Nephron progenitor cell (in vitro differentiated cells): ENCODE data around the gene IKBKE.

Experiments used
- DNase-seq: peaks from one replicate; pipeline ENCODE4 v3.0.0; 2021
- H3K27ac Mint-ChIP-seq: 2 replicates; pipeline ENCODE4 v1.8.0; 2021; ENCODE audit warnings: mild to moderate bottlenecking, moderate library complexity, mixed read lengths
- H3K27me3 Mint-ChIP-seq: 2 replicates; pipeline ENCODE4 v1.8.0; 2021; ENCODE audit warnings: mild to moderate bottlenecking, low read depth, mixed read lengths; ENCODE audit not compliant: poor library complexity
- H3K36me3 Mint-ChIP-seq: 2 replicates; pipeline ENCODE4 v1.8.0; 2021; ENCODE audit warnings: low read depth, mixed read lengths
- H3K4me1 Mint-ChIP-seq: 2 replicates; pipeline ENCODE4 v1.8.0; 2021; ENCODE audit warnings: mixed read lengths
- H3K4me3 Mint-ChIP-seq: 2 replicates; pipeline ENCODE4 v1.8.0; 2021; ENCODE audit warnings: mild to moderate bottlenecking, moderate library complexity, mixed read lengths
- H3K9me3 Mint-ChIP-seq: 2 replicates; pipeline ENCODE4 v1.8.0; 2021; ENCODE audit warnings: mild to moderate bottlenecking, moderate library complexity, mixed read lengths
- CTCF ChIP-seq: fragments of 200-600 bp; sonication (generic); IDR thresholded peaks from 2 replicates; pipeline ENCODE4 v1.5.0; 2021; ENCODE audit warnings: antibody characterized with exemption

The IKBKE gene

GRCh38 chr1:206430031-206430983 lies 40.0 kb upstream of the IKBKE start:
- Mint-ChIP-seq H3K4me3 (no peak overlapping the region), H3K4me1 (no peaks in the 10 kb centered on the region), H3K27ac (no peak overlapping the region), H3K27me3 (no peaks in the 10 kb centered on the region), H3K9me3 (no peaks in the 10 kb centered on the region), H3K36me3 (peaks cover 49% of the 10 kb centered on the region)
- TF ChIP-seq CTCF, result no peak
- no peak for DNase-seq

GRCh38 chr1:206435445-206435844 lies 34.8 kb upstream of the IKBKE start:
- TF ChIP-seq CTCF, result no peak
- no peak overlapping the region for H3K4me3 Mint-ChIP-seq
- H3K9me3 Mint-ChIP-seq, result no peaks in the 10 kb centered on the region
- no peaks in the 10 kb centered on the region for H3K27me3 Mint-ChIP-seq
- H3K27ac Mint-ChIP-seq, result no peak overlapping the region
- DNase-seq, result no peak
- no peaks in the 10 kb centered on the region for H3K4me1 Mint-ChIP-seq
- H3K36me3 Mint-ChIP-seq, result peaks cover 72% of the 10 kb centered on the region

- Mint-ChIP-seq H3K36me3 (peaks cover 64% of the 10 kb centered on the region), H3K27me3 (no peaks in the 10 kb centered on the region), H3K9me3 (no peaks in the 10 kb centered on the region)
Measured at GRCh38 chr1:206438554-206438953, 31.7 kb upstream of the IKBKE start.

GRCh38 chr1:206439205-206439604 lies 31.1 kb upstream of the IKBKE start:
- Mint-ChIP-seq H3K4me3 (no peak overlapping the region), H3K9me3 (no peaks in the 10 kb centered on the region), H3K4me1 (no peaks in the 10 kb centered on the region), H3K36me3 (peaks cover 63% of the 10 kb centered on the region), H3K27ac (no peak overlapping the region), H3K27me3 (no peaks in the 10 kb centered on the region)
- DNase-seq, result no peak
- TF ChIP-seq CTCF, result no peak

More at GRCh38 chr1:206438554-206438953, 31.7 kb upstream of the IKBKE start:
- TF ChIP-seq CTCF, result no peak
- Mint-ChIP-seq H3K4me1 (no peaks in the 10 kb centered on the region), H3K27ac (no peak overlapping the region), H3K4me3 (no peak overlapping the region)
- DNase-seq, result no peak

GRCh38 chr1:206441336-206441967 lies 28.8 kb upstream of the IKBKE start:
- Mint-ChIP-seq H3K27ac (no peak overlapping the region), H3K4me1 (peaks cover 11% of the 10 kb centered on the region), H3K36me3 (peaks cover 74% of the 10 kb centered on the region), H3K27me3 (no peaks in the 10 kb centered on the region), H3K9me3 (no peaks in the 10 kb centered on the region), H3K4me3 (no peak overlapping the region)
- no peak for TF ChIP-seq CTCF
- no peak for DNase-seq
